Activated CD8-positive, alpha-beta memory T cell treated with anti-CD3 and anti-CD28 coated beads for 4 hours (primary cell): Measurements from ENCODE around the gene KIF6.

Experiments
- DNase-seq, 2 donors: peaks; one replicate each; pipeline ENCODE4 v3.0.0-alpha.2; 2020; ENCODE audit warnings: low read depth in 2 of 2

Gene KIF6

GRCh38 chr6:39452306-39453145 lies 272.7 kb downstream of the KIF6 start:
- no peak for DNase-seq

- no peak for DNase-seq
These were observed 273.4 kb downstream of the KIF6 start for GRCh38 chr6:39451831-39452230.

- DNase-seq = no peak
These were observed 276.2 kb downstream of the KIF6 start for GRCh38 chr6:39449022-39449421.

GRCh38 chr6:39446909-39447308 lies 278.3 kb downstream of the KIF6 start:
- no peak for DNase-seq

- no peak for DNase-seq
These were observed 279.5 kb downstream of the KIF6 start for GRCh38 chr6:39445667-39446066.

- DNase-seq = no peak
These were observed 280.7 kb downstream of the KIF6 start for GRCh38 chr6:39444479-39445019.

GRCh38 chr6:39441986-39442385 lies 283.2 kb downstream of the KIF6 start:
- no peak for DNase-seq

- DNase-seq = no peak
These were observed 283.9 kb downstream of the KIF6 start for GRCh38 chr6:39441301-39441700.

GRCh38 chr6:39440039-39440426 lies 285.2 kb downstream of the KIF6 start:
- no peak for DNase-seq

- no peak for DNase-seq
These were observed 285.7 kb downstream of the KIF6 start for GRCh38 chr6:39439342-39440038.

- no peak for DNase-seq
These were observed 291.6 kb downstream of the KIF6 start for GRCh38 chr6:39433630-39434029.

- no peak for DNase-seq
These were observed 292.7 kb downstream of the KIF6 start for GRCh38 chr6:39432330-39433025.

GRCh38 chr6:39430871-39431523 lies 294.2 kb downstream of the KIF6 start:
- no peak for DNase-seq

GRCh38 chr6:39430446-39430845 lies 294.8 kb downstream of the KIF6 start:
- DNase-seq = no peak

GRCh38 chr6:39428816-39429215 lies 296.4 kb downstream of the KIF6 start:
- no peak for DNase-seq

- no peak for DNase-seq
These were observed 297.1 kb downstream of the KIF6 start for GRCh38 chr6:39428152-39428551.

GRCh38 chr6:39426073-39426456 lies 299.1 kb downstream of the KIF6 start:
- DNase-seq = no peak

GRCh38 chr6:39425346-39426072 lies 299.7 kb downstream of the KIF6 start:
- DNase-seq = no peak

- no peak for DNase-seq
These were observed 300.4 kb downstream of the KIF6 start for GRCh38 chr6:39424831-39425230.

GRCh38 chr6:39422238-39422637 lies 303.0 kb downstream of the KIF6 start:
- DNase-seq = no peak
